GM19023 (cell line): Measurements from ENCODE around the gene CPE.

Experiments
- ATAC-seq: cut with Tn5 transposase; IDR thresholded peaks from one replicate; pipeline ENCODE4 v1.9.1; 2021; ENCODE audit warnings: mild to moderate bottlenecking, moderate library complexity; ENCODE audit not compliant: unreplicated experiment

CPE gene

GRCh38 chr4:165542476-165542875 lies 163.7 kb downstream of the CPE start:
- ATAC-seq, result no peak
